LoVo (cell line): ENCODE results near the gene AHRR.

Source experiments
- DNase-seq: peaks from one replicate; pipeline ENCODE4 v3.0.0-alpha.2; 2016; ENCODE audit warnings: low spot score

The AHRR gene

DNA sequence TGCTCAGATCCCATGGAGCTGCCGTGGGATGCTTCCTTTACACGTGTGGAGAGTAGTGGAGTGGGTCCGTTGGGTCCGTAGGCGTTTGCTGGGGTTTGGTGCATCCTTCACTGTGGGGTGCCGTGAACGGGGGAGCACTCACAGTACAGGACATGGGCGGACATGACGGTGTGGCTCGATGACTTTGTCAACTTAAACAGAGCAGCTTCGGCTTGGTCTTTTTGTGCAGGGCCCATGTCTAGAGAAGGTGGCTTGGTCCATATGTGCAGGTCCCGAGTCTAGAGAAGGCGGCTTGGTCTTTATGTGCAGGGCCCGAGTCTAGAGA lies 95.1 kb downstream of the AHRR start:
- DNase-seq: no peak

DNA sequence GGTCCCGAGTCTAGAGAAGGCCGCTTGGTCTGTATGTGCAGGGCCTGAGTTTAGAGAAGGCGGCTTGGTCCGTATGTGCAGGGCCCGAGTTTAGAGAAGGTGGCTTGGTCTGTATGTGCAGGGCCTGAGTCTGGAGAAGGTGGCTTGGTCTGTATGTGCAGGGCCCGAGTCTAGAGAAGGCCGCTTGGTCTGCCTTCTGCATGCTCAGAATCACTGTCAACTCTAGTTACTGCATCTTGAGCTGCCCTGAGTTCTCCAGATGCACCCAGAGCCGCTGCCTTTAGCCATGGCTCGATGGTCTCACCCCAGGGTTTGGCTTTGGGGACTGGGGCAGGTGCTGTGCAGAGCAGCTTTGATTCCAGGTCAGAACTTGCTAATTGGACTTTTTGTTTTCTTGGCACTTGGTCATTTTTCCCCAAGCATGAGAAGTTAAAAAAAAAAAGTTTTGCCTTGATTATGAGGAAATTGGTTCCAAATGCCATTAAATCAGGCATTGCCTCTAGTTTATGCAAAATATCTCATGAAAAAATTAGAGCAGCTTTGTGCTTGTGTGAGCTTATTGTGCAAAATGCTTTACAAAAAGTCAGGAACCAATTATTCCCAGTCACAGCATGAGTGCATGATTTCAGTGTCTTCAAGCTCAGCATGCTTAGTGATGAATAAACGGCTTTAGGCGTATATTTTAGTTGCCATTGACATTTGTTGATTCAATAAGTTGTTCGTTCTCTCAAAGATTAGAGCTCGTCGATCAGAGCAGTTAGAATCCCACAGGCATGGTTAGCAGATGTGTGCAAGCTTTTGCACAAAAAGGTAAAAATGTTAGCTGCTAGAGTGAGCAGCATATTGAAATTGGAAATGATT lies 96.0 kb downstream of the AHRR start:
- DNase-seq: no peak

DNA sequence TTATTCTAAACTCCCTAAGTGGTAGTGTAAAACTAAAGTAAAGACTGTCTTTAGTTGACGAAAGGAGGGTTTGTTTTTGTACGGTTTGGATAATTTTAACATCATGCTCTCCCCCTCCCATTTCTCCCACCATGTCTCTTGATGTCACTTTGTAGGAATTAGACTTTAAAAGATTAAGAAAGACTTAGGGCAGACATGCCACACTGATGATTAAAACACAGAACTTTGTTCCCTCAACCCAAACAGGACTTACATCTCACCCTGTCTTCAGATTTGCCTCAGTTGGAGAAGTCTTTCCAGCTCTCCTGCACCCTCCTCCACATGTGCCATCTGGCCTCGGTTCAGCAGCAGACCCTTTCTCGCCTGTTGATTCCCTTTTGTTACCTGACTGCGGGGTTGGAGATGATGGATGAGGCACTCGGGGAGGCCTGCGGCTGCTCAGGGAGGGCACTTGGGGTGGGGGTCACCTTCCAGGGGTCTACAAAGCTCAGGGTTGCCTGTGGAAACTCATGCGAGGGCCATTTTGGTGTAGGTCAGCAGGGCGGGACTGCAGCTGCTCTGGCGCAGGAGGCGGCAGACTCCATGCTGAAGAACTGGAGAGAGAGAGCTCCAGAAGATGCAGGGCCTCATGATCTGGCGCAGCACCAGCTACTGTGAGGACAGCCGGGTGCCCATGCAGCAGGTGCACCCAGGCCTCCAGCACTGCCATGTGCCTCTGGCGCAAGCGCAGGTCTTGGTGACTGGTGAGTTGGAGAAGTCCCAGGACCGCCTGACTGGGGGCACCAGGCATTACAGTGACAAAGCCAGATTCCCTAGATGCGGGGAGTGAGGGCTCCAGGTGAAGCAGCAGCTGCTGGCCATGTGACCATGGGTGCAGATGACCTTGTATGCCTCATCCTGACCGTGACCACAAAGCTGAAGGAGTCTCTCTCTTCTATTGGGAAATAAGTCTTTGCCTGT lies 96.9 kb downstream of the AHRR start:
- DNase-seq: no peak

DNA sequence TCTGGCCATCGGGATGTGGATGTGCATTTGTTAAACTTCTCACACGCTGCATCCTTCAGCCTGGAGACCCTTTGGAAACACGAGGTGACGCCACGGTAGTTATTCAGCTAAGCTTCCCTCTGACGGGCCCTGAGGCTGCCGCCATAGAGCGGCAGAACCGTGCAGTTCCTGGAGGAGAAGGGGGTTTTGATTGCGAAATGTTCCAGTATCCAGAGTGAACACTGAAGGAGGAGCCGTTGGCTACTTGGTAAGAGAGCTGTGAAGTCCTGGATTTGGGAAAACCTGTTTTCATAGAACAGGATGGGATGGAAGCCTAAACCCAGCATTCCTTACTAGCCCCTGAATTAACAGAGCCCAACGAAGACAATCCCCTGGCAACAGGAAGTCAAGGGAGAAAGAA lies 98.5 kb downstream of the AHRR start:
- no peak for DNase-seq

DNA sequence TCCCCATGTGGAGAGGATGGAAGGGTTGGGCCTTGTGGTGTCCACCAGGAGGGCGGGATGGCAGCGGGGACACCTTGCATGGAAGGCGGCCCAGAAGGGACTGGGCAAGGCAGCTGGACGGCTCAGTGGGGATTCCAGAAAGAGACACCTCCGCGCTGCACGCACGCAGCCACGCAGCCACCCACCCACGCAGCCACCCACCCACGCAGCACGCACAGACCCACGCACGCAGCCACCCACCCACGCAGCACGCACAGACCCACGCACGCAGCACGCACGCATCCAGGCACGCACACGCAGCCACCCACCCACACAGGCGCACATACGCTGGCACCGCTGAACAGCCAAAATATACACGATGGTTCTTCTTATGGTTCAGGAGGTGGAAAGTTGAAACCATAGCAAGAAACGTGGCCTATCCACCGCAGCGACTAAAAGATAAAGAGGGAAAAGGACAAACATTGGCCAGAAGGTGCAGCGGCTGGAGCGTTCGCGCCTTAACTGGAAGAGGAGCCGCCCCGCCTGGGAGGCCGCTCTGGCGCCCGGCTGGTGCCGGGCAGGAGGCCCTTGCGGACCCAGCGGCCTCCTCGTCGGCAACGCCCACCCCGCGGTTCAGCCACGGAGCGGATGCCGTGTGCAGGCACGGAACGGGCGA lies 99.2 kb downstream of the AHRR start:
- no peak for DNase-seq

DNA sequence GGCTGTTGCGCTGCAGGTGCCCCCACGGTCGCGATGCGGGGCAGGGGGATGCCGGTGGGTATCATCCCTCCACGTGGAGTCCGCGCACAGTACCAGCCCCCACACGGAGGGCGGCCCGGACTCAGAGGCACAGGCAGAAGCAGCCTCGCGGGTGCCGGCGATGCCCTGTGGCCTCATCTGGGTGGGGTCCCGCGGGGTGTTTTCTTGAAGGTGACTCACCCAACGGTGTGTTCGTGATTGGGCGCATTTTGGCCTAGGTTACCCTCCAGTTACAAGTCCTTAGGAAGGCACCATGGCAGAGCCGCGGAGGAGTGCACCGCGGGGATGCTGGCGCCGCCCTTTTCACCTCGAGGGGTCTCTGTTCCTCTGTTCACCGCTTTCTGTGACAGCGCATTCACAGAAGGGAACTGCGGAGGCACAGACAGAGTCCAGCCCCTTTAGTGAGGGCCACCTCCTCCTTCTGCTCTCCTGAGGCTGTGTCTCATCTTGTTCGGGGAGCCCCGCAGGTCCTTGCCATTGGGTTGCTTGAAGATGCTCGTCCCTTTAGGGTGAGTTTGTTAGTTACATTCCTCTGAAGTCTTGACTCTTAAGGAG lies 99.9 kb downstream of the AHRR start:
- DNase-seq: no peak

DNA sequence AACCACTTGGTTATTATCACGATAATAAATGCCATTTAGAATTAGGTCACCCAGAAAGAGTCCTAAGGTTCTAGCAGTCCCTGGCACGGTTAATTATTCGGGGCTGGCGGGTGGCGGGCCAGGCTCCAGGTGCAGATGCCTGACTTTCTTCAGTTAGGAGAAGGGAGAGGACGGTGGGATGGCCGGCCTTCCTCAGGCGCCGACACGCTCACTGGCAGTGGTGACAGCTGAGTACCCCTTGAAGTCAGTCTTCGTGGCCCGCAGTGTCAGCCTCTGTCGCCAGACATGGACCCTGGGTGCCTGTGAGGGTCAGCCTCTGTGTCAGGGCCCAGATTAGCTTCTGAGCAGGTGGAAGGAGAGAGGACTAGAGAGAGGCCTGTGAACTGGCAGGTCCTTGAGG lies 100.4 kb downstream of the AHRR start:
- DNase-seq: no peak

DNA sequence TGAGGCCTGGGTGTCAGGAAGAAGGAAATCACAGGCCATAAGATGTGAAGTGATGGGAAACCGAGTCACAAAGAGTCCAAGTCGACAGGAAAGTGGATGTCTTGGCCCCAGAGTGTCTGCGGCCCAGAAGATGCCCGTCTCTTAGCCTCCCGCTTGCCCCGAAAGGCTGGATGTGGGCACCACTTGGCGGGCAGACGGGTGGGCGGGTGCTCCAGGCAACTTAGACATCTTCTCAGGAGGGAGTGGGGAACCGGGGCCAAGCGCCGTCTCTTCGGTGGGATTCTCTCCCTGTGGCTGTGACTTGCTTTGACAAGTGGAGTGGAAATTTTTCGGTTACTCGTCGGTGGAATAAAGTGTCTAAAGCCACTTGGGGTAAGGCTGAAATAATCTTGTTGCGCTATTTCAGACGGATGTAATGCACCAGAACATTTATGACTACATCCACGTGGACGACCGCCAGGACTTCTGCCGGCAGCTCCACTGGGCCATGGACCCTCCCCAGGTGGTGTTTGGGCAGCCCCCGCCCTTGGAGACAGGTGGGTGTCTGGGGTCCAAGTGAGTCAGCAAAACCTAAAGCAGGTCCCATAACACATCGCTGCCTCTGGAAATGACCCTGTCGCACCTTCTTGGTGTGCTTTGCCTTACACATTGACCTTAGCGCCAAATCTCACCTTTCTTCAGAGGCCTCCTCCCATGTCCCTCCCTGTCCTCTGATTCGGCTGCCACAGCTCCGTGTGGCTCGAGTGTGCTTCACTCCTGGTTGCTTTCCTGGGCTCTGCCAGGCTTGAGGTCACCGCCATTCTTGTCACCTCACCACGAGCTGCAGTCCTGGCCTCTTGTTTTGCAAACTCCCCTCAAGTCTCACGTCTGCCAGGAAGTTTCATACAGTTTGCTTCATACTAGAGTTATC lies 101.1 kb downstream of the AHRR start:
- DNase-seq: no peak

DNA sequence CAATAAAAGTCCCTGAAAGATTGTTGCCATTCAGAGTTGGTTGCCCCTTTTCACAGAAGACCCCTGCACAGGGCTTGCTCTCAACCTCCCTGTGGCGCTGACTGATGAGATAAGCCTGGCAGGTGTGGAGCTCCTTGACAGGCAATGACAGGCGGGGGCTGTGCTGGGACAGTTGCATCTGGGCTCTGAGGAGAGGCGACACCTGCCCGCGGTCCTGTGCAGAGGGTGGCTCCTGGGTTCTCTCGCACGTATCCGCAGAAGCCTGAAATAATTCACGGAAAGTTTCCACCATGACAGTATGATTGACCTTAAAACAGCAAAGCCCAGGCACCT lies 101.7 kb downstream of the AHRR start:
- no peak for DNase-seq

DNA sequence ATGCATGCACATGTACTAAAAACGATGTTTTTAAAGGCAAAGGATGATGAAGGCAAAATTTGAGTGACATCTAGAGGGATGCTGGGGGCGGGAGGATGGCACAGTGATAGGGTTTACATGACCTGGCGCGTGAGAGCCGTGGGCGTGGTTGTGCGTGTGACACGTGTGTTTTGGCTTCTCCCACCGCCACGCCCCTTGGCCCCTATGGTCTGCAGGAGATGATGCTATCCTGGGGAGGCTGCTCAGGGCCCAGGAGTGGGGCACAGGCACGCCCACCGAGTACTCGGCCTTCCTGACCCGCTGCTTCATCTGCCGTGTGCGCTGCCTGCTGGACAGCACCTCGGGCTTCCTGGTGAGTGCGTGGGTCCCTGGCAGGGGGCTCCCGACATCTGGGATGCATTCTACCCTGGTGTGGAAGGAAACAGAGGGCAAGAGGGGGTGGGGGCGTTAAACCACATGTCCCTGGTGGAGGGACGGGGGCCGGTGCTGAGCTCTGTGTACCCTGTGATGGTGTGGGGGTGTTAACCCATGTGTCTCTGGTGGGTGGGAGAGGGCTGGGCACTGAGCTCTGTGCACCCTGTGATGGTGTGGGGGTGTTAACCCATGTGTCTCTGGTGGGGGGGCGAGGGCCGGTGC lies 102.2 kb downstream of the AHRR start:
- DNase-seq: no peak

DNA sequence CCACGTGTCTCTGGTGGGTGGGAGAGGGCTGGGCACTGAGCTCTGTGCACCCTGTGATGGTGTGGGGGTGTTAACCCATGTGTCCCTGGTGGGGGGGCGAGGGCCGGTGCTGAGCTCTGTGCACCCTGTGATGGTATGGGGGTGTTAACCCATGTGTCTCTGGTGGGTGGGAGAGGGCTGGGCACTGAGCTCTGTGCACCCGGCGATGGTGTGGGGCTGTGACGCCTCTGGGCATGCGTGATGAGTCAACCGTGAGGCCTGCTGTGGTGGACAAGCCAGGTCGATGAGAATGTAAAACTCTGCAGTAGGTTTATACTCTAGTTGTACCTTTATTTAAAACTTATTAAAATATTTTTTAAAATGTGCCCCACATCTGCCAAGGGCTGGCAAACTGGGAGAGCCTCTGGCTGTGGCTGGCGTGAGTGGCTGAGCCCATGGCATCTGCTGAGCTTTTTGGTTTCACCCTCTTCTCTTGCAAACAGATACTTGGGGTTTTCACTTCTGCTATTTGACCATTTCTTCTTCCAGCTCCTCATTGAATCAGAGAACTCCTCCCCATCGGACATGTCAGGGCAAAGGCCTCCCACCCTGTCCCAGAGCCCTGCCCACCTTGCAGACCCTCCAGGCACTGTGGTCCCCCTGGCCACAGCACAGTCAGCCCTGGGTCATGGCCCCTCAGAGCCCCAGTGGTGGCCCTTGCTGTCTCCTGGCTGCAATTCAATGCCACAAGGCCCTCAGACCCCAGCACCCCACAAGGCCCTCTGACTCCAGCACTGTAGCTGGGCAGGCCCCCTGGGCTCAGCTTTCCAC lies 103.0 kb downstream of the AHRR start:
- DNase-seq: no peak

DNA sequence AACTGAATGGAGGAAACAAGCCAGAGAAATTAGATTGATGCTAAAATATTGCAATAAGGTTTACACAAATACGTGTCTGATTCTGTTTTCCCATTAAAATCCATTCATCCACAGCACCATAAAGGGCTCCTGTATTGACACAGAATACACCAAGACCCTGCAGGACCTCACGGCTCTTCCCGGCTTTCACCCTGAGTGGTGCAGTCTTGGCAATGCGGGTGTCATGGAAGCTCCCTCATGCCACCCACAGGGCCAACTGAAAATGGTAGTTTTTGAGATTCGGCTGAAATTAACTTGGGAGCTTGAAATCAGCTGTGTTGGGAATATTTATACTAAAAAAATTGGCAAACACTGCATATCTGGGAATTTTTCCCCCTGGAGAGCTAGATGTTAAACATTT lies 104.2 kb downstream of the AHRR start:
- no peak for DNase-seq

DNA sequence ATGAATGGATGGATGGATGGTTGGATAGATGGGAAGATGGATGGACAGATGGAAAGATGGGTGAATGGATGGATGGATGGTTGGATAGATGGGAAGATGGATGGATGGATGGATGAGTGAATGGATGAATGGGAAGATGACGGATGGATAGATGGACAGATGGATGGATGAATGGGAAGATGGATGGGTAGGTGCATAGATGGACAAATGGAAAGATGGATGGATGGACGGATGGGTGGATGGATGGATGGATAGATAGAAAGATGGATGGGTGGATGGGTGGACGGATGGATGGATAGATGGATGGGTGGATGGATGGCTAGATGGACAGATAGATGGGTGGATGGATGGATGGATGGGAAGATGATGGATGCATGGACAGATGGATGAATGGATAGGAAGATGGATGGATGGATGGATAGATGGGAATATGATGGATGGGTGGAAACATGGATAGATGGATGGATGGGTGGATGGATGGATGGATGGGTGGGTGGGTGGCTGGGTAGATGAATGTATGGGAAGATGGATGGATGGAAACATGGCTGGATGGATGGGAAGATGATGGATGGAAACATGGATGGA lies 105.0 kb downstream of the AHRR start:
- DNase-seq: no peak

DNA sequence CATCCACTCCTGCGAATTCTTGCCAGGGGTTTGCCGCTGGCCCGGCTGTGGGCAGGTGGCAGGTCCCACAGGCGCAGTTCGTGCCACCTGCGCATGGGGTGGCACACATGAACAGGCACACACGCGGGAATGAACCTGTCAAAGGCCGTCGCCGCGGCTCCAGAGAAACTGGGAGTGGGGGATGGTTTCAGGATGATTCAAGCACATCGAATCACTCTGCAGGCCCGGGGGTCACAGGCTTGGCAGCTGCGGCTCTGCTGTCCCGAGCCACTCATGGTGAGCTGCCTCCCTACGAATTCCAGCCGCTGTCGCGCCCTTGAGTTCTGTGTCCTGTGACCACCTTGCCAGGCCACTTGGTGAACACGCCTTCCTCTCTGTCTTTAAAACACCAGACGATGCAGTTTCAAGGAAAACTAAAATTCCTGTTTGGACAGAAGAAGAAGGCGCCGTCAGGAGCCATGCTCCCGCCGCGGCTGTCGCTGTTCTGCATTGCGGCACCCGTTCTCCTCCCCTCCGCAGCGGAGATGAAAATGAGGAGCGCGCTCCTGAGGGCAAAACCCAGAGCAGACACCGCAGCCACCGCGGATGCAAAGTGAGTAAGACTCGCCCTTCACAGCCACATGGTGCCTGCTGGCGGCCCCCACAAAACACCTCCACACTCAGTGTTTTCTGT lies 106.0 kb downstream of the AHRR start:
- DNase-seq: no peak

DNA sequence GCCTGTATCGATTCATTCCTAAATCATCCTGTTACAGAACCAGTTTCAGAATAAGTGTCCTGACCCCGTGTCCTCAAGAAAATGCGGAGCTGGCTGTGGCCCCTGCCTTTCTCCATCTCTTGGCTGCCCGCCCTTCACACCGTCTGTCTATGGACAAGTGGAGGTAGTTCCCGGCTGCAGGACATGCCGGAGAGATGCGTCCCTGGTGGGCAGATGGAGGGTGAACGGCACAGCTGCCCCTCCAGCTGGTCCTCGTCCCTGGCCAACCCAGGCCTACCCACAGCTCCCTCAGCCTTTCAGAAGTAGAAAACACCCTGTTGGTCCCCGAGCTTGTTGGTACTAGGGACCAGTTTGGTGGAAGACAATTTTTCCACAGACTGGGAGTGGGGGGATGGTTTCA lies 106.7 kb downstream of the AHRR start:
- no peak for DNase-seq

DNA sequence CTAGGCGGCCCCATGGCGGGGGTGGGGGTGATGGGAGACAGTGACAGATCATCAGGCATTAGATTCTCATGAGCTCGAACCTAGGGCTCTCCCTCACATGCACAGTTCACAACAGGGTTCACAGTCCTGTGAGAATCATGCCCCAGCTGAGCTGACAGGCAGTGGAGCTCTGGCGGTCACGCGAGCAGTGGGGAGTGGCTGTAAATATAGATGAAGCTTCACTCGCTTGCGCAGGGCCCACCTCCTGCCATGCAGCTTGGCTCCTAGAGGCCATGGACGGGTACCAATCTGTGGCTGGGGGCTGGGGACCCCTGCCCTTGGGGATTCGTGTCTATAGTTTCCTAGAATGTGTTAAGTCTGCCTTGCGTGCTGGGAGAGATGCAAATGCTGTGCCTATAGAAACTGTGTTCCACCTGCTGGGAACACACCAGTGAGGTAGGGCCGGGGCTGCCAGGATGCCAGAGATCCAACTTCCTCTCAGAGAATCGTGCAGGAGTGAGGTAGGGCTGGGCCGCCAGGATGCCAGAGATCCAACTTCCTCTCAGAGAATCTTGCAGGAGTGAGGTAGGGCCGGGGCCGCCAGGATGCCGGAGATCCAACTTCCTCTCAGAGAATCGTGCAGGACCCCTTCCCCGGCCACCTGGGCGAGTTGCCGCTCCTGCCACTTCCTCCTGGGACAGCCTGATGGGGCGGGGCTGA lies 107.4 kb downstream of the AHRR start:
- DNase-seq: no peak

DNA sequence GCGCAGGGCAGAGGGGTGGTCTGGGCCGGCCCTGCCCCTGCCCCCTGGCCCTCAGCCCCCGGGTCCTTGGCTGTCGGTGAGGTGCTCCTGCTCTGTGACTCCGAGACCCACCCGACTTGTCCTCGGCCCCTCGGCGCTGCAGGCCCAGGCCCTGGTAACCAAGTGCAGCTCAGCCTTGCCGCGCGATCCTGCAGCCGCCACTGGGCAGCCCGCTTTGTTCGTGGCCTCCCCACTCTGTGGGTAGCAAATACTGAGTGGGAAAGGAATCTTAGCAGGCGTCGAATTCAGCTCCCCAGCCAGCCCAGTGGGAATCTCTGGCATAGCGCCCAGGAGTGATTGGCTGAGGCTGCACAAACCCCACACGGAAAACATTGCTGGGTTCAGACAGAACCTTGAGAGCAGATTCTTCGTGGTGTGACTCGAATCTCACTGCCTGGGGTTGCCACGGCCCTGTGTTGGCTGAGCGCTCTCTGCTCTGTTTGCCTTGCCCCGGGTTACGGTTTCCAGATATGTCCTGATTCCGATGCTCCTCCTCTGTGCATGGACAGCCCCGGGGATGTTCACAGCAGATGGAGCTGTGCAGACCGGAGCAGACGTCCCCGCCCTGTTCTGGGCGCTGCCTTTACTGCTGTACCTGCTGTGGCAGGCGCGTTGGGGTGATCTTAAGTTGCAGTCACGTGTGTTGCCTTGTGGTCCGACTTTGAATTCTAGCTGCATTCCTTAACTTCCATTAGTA lies 108.1 kb downstream of the AHRR start:
- DNase-seq: no peak
